H1 (cell line): Measurements from ENCODE around the gene BRINP3.

Source experiments
- ATF3 ChIP-seq: IDR thresholded peaks from 2 replicates; pipeline ENCODE4 v1.6.1; 2011; ENCODE audit warnings: low read depth, mild to moderate bottlenecking, low read length; ENCODE audit not compliant: insufficient read depth
- CBX8 ChIP-seq: fragments of 300-800, 300-1000 bp; sonication (generic); IDR thresholded peaks from 2 replicates; pipeline ENCODE4 v1.7.1; 2016; ENCODE audit warnings: low read depth, low read length, borderline replicate concordance
- CTCF ChIP-seq, 3 experiments: IDR thresholded peaks; 1 replicate in 2 of 3; 2 replicates in 1 of 3; pipeline versions ENCODE4 v1.5.1 to v1.6.1; 2011; ENCODE audit warnings: low read length in 3 of 3, mild to moderate bottlenecking in 3 of 3, inconsistent platforms in 2 of 3, low read depth in 1 of 3, moderate library complexity in 1 of 3; ENCODE audit not compliant: insufficient read depth in 1 of 3; ENCODE audit errors: control extremely low read depth in 1 of 3
- EP300 ChIP-seq, 2 experiments: IDR thresholded peaks; 1 replicate in 1 of 2; 2 replicates in 1 of 2; pipeline ENCODE4 v1.6.1; 2011 to 2012; ENCODE audit warnings: low read depth in 2 of 2, low read length in 2 of 2, mild to moderate bottlenecking in 2 of 2, borderline replicate concordance in 1 of 2, inconsistent platforms in 1 of 2, moderate library complexity in 1 of 2
- EZH2 ChIP-seq: fragments of 200-600 bp; sonication (generic); IDR thresholded peaks from 2 replicates; pipeline ENCODE4 v1.7.1; 2012; ENCODE audit warnings: low read depth, mild to moderate bottlenecking, moderate library complexity, low read length, inconsistent platforms; ENCODE audit not compliant: severe bottlenecking
- KDM1A ChIP-seq: fragments of 200-600, 300-600 bp; sonication (generic); IDR thresholded peaks from 2 replicates; pipeline ENCODE4 v1.7.1; 2016; ENCODE audit warnings: mild to moderate bottlenecking, low read length, borderline replicate concordance
- MAFK ChIP-seq: IDR thresholded peaks from 2 replicates; pipeline ENCODE4 v1.6.1; 2012; ENCODE audit warnings: low read depth, mild to moderate bottlenecking, improper control_type of control experiment, low read length
- POLR2A ChIP-seq, 2 experiments: IDR thresholded peaks; 1 replicate in 1 of 2; 2 replicates in 1 of 2; pipeline ENCODE4 v1.6.1; 2011; ENCODE audit warnings: low read depth in 2 of 2, low read length in 2 of 2, mild to moderate bottlenecking in 2 of 2; ENCODE audit errors: control extremely low read depth in 1 of 2
- POLR2AphosphoS5 ChIP-seq: IDR thresholded peaks from 2 replicates; pipeline ENCODE4 v1.6.1; 2011; ENCODE audit warnings: low read depth, low read length
- RAD21 ChIP-seq, 2 experiments: IDR thresholded peaks in 1 of 2; conservative IDR thresholded peaks in 1 of 2; 2 replicates each; pipeline ENCODE4 v1.6.1; 2011; ENCODE audit warnings: low read depth in 2 of 2, low read length in 2 of 2, improper control_type of control experiment in 1 of 2, inconsistent platforms in 1 of 2, mild to moderate bottlenecking in 1 of 2, moderate library complexity in 1 of 2
- TAF1 ChIP-seq: IDR thresholded peaks from 2 replicates; pipeline ENCODE4 v1.6.1; 2011; ENCODE audit warnings: mild to moderate bottlenecking, low read depth, low read length
- TBP ChIP-seq: IDR thresholded peaks from 2 replicates; pipeline ENCODE4 v1.6.1; 2011; ENCODE audit warnings: low read depth, low read length, improper control_type of control experiment
- TCF12 ChIP-seq: IDR thresholded peaks from 2 replicates; pipeline ENCODE4 v1.6.1; 2011; ENCODE audit warnings: low read depth, mild to moderate bottlenecking, low read length
- YY1 ChIP-seq: IDR thresholded peaks from 2 replicates; pipeline ENCODE4 v1.6.1; 2011; ENCODE audit warnings: low read depth, mild to moderate bottlenecking, low read length

DNA sequence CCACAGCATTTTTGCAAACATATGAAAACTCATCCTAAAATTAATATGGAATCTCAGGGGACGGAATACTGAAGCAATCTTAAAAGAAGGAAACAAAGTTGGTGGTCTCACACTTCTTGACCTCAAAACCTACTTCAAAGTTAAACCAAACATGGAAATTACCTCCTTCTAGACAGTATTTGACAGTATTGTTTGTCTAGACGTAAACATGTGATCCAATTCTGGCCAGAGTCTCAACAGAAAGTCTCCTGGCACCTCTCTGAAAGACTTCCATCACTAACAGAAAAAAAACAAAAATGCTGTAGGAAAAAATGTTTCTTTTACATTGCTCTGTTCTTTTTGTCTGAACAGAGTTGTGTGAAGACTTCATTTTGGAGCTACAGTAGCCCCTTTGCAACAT is 99.7 kb downstream of the BRINP3 start:
- TF ChIP-seq CBX8 (no peak), TAF1 (no peak), POLR2AphosphoS5 (no peak), CTCF (IDR thresholded peaks at IDR 0.05; ENCODE audit: control extremely low read depth in 1 of 3, insufficient read depth in 1 of 3, low read depth in 1 of 3, low read length in 3 of 3) (no peak), EP300 (IDR thresholded peaks at IDR 0.05; ENCODE audit: borderline replicate concordance in 1 of 2, low read depth in 2 of 2, low read length in 2 of 2) (no peak), KDM1A (no peak), ATF3 (no peak), RAD21 (IDR thresholded peaks at IDR 0.05 in 1 of 2, conservative IDR thresholded peaks at IDR 0.05 in 1 of 2; ENCODE audit: low read depth in 2 of 2, low read length in 2 of 2) (no peak), EZH2 (no peak), POLR2A (IDR thresholded peaks at IDR 0.05; ENCODE audit: control extremely low read depth in 1 of 2, low read depth in 2 of 2, low read length in 2 of 2) (no peak), MAFK (no peak), TCF12 (no peak), TBP (no peak), YY1 (no peak)
